NCI-H1417 (cell line): Measurements from ENCODE around the gene GTF2H1.
"Not testable (repeated sequence)": the region's sequence is repeated elsewhere in the genome, so short reads cannot be mapped to it uniquely, and the experiment has no call there.

Experiments used
- DNase-seq, 3 experiments: peaks; one replicate each; lab custom pipeline; 2025; lab: John Stamatoyannopoulos, UW

Gene GTF2H1

DNA sequence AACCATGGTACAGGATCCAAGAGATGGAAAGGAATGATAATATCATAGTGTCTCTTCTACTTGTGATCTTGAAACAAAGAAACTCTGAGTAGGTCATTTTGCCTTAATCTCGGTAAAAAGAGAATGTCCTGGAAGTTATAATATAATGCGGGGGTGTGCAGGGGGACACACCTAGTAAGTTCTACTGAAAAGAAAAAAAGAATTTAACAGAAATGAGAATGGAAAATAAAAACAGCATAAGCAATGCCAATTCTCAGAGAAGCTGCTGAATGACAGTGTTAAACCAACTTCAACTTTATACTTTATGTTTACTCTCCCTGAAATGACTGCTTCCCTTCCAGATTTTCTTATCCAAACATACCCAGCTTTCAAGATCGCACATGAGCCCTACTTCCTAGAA, 2.5 kb upstream of the GTF2H1 start:
- DNase-seq: no peak

DNA sequence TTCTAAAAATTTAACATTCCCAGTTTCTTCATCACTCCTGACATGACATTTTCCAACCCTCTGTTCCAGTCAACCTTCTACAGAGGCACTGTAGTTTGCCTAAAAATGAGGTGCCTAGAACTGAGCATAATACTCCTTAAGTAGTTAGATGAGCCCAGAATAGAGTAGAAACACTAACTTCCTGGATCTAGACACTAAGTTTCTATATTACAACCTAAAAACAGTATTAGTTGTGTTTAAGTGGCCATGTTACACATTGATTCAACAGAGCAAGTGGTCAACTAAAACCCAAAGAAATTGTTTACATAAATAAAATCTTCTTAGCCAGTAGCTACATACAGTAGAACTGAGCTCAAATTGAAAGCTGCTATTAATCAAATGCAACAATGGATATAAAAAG, 1.8 kb upstream of the GTF2H1 start:
- DNase-seq: no peak

DNA sequence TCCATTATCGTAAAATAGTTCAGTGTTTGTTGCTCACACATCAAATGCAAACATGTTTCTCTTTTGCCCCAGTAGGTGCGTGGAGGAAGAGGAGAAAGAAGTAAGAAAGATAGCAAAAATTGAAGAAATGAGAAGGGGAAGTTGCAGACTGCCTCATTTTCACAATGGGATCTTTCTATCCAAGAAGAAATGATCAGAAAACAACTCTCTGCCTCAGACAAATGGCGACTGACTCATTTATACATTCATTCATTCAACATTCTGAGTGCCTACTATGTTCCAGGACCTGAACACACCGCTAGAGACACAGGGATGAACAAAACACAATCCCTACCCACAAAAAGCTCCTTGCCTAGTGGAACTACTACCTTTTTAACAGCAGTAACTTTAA, 794 bp upstream of the GTF2H1 start:
- no peak for DNase-seq

DNA sequence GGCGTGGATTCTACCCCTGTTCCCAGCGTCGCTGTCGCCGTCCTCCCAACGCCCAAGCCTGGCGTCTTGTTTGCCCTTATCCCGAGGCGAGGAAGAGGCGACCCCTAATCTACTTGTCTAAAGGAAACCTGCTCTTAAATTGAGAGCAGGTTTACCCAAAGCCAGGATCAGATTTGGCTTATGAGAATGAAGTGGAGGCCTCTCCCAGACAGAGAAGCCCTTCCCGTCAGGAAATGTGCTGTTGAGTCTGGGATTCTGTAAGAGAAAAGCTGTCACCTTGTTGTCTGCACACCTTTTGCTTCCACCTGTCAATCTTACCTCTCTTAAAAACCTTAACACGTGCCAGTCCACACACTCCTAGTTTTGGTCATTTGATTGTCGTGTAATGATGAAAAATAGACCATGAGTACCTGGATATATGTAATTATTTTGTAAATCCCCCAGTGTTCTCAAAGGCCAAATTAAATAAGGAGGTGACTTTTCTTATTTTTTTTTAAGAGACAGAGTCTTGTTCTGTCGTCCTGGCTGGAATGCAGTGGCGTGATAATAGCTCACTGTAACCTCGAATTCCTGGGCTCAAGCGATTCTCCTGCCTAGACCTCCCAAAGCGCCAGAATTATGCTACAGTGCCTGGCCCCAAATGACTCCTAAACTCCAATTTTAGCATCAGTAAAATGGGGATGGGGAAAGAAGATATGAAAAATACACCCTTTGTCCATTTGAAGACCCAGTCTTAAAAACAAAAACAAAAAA, 627 bp downstream of the GTF2H1 start:
- peak in 1 of 3 experiments; percentile 47 for DNase-seq

DNA sequence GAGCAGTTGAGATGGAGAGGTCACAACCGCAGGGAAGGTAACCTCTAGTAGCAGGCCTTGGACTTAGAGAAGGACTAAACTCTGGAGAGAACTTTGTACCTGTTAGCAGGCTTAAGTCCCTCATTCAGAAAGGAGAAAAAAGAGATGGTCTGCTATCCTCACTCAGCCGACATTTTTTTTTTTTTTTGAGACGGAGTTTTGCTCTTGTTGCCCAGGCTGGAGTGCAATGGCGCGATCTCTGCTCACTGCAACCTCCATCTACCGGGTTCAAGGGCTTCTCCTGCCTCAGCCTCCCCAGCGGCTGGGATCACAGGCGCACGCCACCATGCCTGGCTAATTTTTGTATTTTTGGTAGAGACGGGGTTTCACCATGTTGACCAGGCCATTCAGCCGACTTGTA, 1.5 kb downstream of the GTF2H1 start:
- DNase-seq: not testable (repeated sequence)

DNA sequence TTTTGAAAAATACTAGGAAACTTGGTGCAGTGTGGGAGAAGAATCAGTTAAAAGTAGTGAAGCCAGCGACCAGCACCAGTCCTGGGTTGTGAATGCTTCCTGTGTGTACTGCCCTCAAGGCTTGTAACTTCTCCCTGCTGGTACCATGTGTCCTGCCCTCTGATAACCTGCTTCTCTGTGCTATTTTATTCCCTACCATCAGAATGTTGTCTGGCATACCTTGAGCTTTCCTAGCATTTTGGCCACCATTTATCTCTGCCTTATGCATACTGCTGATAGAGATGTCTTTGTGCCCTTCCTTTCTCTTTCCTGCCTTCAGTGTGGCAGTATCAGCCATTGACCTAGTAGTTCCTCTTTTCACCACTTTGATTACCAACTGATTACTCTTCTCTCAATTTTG, 2.0 kb downstream of the GTF2H1 start:
- DNase-seq: no peak

DNA sequence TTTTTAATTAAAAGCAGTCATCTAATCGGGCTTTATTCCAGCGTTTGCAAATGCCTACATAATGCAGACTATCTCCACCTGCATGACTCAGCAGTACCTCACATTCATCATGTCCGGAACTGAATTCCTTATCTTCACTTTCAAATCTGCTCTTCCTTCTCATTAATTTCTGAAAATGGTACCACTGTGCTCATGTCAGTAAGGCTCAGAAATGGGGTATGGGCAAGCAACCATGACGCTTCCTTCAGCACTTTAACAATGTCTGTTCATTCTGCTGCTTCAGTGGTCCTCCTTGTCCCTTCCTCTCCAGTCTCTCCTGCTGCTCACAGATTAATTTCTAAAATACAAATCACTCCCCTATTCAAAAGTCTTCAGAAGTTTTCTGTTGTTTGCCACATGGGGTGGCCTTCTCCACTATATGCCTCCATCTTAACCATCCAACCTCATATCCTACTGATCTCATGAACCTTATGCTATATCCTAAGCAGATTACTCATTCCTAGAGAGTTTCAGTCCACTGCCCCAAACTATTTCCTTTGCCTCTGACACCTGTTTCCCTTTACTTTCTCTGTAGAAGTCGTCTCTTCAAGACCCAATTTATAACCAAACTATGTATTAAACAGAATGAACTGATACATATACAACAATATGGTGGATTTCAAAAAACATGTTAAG, 7.0 kb downstream of the GTF2H1 start:
- DNase-seq: no peak

DNA sequence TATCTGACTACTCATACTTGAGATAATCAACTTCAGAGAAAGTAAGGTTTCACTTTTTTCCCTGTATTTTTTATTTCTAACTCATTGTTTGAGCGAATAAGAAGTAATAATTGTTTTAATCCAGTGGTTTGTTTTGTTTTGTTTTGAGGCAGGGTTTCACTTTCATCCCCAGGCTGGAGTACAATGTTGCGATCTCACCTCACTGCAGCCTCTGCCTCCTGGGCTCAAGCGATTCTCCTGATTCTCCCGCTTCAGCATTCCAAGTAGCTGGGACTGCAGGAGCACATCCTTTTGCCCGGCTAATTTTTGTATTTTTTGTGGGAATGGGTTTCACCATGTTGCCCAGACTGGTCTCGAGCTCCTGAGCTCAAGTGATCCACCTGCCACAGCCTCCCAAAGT, 8.6 kb downstream of the GTF2H1 start:
- DNase-seq: no peak

DNA sequence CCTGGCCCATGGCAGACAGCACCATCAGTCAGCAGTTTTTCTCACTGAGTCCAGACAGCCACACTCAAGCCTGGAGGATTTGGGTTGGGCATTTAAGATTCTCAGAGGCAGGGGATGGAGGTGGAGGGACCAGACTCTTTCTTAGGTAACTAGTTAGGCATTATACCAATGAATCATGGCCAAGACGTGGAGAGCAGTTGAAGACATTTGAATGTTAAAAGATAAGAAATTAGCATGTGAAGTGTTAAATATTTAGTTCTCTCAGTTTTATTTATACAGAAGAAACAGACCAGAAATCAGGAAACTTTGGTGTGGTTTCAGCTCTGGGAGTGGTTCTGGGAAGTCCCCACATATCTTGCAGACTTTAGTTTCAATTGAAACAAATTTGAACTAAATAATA, 9.9 kb downstream of the GTF2H1 start:
- no peak for DNase-seq

DNA sequence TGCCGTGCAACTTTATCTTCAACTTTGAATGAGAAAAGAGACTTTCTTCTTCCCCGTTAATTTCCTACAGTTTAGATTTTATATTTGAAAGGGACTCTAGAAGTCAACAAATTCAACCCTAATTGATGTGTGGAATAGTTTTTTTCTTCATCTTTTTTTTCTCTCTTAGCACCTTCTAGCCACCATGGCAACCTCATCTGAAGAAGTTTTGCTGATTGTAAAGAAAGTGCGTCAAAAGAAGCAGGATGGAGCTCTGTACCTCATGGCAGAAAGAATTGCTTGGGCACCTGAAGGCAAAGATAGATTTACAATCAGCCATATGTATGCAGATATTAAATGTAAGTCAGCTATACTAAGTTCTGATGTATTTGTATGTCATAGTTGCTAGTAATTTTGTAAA, 10.5 kb downstream of the GTF2H1 start:
- no peak for DNase-seq

DNA sequence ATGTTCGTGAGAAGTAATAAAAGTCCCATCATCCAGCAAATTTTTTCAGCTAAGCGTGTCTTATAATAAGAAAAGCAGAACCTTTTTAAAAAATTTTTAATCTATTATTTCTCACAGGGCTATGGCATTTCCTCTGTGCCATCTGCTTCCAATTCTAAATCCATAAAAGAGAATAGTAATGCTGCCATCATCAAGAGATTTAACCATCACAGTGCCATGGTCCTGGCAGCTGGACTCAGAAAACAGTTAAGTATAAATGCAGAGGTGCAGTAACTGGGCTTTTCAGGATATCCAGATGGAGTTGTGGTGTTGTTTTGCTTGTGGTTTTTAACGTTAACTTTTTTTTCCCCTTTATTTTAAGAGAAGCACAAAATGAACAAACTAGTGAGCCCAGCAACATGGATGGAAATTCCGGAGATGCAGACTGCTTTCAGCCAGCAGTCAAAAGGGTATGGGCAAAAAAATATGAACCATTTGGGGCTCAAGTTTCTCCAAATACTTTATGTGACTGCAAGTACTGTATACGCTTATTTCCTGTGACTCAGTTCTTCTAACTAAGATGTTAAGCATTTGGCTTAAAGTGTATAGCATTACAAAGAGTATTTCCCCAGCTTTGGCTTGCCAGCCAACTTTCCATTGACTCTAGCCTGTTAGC, 25.2 kb downstream of the GTF2H1 start:
- DNase-seq: no peak

DNA sequence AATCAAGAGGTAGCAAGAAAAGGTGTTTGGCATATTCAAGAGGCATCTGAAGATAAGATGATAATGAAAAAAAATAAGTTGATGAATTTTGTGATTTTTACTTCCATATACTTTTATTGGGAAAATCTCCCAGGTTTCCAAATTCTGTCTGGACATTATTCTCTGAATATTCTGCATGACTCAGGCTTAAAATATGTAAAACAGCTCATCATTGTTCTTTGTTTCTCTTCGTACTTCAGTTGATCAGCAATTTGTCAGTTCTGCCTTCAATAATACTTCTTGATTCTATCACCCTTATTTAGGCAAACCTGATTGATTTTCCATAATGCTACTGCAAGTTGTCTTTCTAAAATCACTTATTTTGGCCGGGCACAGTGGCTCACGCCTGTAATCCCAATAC, 30.2 kb downstream of the GTF2H1 start:
- no peak for DNase-seq

DNA sequence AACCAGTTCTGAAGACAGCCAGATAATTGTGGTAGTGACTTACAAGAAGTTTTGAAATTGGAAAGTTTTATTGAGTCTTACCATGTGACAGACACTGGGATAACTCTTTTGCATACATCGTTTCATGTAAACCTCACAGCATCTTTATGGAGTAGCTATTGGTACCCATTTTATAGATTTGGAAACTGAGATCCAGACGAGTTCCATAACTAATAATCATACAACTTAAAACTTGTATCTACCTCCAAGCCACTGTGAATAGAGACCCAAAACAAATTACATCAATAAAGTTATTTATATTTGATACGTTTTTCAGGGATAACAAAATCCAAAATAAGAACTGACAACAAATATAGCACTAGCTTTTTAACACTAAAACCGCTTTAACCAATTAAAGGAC, 36.3 kb downstream of the GTF2H1 start:
- DNase-seq: no peak

DNA sequence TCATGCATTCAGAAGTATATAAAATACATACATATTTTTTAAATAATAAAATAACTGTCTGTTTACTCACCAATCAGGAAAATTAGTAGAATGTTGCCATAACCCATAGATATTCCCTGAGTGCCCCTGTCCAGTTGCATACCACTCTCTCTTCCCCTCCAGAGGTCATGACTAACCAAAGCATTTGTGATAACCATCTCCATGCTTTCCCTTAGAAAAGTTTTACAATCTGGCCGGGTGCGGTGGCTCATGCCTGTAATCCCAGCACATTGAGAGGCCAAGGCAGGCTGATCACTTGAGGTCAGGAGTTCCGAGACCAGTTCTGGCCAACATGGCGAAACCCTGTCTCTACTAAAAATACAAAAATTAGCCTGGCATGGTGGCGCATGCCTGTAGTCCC, 38.8 kb downstream of the GTF2H1 start:
- DNase-seq: no peak

DNA sequence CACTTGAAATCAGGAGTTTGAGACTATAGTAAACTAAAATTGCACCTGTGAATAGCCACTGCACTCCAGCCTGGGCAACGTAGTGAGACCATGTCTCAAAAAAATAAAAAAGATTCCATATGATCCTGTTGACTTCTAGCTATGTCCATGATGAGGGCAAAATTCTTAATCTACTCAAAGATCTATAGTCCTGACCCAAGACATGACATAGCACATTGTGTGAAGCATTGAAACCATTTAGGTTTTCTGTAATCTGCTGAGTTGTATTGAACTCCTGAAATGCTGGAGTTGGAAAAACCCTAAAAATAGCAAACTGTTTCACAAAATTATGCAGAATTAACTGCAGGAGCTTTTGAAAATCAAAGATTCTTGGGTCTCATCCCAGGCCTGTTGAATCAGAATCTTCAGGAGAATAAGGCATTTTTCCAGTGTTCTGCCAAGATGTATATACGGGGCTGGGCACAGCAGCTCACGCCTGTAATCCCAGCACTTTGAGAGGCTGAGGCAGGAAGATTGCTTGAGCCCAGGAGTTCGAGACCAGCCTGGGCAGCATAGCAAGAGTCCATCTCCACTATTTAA, 42.2 kb downstream of the GTF2H1 start:
- no peak for DNase-seq

DNA sequence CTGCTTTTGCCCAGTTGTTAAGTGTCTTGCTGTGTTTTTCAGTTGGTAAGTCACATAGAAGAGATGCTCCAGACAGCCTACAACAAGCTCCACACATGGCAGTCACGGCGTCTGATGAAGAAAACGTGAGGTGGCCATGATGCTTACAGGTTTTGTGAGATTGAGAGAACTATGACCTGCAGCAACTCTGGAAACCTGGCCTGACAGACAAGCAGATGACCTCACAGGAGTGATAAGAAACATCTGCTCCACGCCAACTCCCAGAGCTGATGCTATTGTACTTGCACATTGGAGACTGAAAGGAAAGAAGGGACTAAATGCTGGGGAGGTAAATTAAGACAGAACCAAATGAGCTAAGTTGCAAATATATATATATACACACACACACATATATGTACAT, 43.4 kb downstream of the GTF2H1 start:
- DNase-seq: no peak

DNA sequence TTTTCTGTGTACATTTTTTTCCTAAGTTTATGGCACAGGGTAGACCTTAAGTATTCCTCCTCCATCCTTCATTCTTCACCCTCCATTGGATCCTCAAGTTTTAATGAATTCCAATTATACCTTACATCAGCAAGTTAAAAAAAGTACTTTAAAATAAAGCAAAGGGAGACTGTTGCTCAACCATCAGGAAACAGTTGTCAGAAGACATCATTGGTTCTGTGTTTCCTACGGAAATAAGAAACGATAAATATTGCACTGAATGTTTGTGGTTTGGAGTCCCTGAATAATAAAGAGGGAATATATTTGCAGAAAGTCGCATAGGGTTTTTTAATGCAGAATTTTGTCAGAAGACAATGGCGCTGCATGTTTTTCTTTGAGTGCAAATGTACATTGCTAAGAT, 43.9 kb downstream of the GTF2H1 start:
- no peak for DNase-seq

DNA sequence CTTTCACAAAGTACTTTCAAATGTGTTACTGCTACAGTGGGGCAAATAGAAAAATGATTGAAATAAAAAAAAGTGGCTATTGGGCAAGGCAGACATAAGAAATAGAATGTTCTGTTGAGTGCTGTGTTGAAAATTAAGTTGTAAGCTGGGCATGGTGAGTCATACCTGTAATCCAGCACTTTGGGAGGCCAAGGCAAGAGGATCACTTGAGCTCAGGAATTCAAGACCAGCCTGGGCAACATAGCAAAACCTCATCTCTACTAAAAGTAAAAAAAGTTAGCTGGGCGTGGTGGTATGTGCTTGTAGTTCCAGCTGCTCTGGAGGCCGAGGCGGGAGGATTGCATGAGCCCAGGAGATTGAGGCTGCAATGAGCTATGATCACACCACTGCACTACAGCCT, 45.1 kb downstream of the GTF2H1 start:
- no peak for DNase-seq

DNA sequence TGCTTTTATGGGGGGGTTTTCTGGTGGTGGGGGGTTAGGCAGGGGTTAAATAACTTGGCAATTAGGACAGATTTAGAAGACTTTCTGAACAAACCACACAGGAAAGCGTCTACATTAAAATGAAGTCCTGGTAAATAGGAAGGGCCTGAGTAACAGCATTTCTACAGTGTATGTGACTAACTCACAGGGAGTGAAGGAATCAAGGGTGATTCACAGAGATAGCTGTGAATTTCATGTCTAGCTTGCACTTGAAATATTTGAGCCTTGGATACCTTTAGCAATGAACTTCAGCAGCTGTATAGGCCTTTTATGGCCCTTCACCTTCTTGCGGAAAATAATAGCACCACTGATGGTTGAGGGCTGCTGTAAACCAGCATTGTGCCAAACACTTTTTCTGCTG, 45.9 kb downstream of the GTF2H1 start:
- no peak for DNase-seq

DNA sequence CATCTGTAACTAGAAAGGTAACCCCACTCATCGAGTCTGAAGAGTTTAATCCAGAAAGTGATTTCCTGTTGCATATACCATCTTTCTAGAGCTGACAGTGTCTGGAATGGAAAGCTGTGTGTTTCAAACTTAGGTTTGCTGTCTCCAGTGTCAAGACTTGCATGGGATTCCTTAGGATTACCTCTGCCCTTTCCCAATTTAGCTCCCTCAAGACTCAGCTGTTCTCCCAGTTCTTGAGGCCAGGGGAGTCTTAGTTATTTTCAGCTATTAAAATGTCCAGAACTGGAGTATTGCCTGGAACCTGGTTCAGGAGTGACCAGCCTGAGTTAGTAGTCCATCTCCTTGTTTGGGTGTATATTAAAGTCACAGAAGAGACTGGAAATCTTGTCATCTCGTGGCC, 47.0 kb downstream of the GTF2H1 start:
- DNase-seq: no peak

DNA sequence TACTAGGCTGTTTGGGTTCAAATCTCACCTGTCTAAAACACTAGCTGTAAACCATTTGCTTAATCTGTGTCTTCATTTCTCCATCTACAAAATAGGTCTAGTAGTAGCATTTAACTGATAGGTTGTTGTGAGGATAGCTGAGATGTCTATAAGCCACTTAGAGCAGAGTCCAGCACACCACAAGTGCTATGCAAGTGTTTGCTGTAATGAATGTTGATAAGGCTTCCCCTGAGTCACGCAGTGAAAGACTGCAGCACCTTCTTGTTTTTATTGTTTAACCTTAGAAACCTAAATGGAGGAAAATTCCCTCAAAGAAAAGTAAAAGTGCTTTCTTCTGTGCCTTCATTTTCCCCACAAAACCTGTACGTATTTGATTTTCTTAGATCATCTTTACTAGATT, 48.9 kb downstream of the GTF2H1 start:
- no peak for DNase-seq

DNA sequence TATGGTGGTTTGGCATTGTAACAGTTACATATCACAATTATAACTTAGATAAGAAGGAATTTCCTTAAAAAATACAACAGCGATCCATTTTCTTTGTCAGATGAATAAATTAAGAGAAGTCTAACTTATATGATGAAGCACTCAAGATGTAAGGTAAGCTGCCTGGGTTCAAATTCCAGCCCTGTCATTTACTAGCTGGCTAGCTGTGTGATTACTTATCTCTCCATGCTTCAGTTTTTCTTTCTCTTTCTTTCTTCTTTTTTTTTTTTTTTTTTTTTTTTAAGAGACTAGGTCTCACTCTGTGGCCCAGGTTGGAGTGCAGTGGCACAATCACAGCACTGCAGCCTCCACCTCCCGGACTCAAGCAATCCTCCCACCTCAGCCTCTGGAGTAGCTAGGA, 49.8 kb downstream of the GTF2H1 start:
- no peak for DNase-seq

DNA sequence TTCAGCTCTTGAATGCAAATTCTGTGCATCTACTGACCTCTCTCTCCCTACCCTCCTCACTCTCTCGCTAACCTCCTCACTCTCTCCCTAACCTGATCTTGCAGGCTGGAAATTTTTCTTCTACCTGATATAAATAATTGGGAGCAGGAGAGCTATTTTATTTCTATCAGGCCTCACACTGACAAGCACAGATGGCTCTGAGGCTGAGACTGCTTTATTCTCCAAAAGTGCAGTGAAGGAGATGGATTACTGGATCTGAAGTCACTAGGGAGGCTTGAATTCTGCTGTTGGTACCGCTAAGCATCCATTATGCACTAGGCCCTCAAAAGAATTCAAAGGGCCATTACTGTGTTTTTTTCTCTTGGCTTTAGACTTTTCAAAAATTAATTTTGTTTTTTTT, 52.6 kb downstream of the GTF2H1 start:
- DNase-seq: no peak
